ENCODE results near the gene STYXL1.

STYXL1 gene

DNA sequence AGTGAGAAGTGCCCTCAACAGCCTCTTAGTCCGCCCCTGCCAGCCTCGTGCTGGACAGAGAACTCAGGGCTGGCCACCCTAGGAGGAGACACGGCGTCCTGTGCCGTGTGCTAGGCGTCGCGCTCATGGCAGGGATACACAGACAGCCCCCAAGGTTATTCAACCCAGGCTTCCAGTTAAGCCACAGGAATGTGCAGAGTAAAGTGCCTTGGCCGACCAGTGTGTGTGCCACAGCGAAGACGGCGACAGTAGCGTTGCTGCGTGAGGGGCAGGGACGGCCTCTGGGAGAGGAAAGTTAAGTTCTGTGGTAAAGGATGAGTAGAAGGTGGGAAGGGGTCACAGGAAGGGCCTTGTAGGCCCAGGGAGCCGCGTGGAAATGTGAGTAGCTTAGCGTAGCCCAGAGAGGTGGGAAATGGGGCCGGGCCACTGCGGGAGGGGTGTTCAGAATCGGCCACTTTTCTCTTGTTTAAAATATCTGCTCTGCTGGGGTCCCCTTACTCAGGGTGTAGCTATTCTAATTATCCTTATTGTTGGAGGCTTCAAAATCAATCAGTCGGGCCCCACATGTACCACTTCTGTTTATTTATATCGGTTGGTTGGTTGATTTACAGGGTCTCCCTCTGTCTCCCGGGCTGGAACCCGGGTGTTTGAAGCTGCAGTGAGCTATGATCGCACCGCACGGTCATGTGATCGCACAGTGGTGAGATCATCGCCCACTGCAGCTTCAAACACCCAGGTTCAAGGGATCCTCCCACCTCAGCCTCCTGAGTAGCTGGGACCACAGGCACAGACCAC, 77.9 kb downstream of the STYXL1 start:
- no peaks in the 10 kb centered on the region for H3K9me3 ChIP-seq (ENCODE audit: insufficient read depth, low read length)
- H3K27me3 ChIP-seq (ENCODE audit: insufficient read depth, insufficient read length): no peaks in the 10 kb centered on the region
- H3K36me3 ChIP-seq (ENCODE audit: insufficient read depth, insufficient read length, low read length): peaks cover 44% of the 10 kb centered on the region
- no peak overlapping the region for H3K9ac ChIP-seq (ENCODE audit: insufficient read length, low read depth)
- H3K4me3 ChIP-seq (ENCODE audit: insufficient read length, low read depth): no peak overlapping the region
- H3K4me1 ChIP-seq (ENCODE audit: insufficient read depth, insufficient read length): peaks cover 5% of the 10 kb centered on the region
- TF ChIP-seq YY1 (IDR thresholded peaks at IDR 0.05; ENCODE audit: insufficient read depth, insufficient read length) (no peak), ZNF274 (IDR thresholded peaks at IDR 0.05; ENCODE audit: low read depth, low read length) (no peak)
- DNase-seq (ENCODE audit: low read depth, low spot score): no peak

DNA sequence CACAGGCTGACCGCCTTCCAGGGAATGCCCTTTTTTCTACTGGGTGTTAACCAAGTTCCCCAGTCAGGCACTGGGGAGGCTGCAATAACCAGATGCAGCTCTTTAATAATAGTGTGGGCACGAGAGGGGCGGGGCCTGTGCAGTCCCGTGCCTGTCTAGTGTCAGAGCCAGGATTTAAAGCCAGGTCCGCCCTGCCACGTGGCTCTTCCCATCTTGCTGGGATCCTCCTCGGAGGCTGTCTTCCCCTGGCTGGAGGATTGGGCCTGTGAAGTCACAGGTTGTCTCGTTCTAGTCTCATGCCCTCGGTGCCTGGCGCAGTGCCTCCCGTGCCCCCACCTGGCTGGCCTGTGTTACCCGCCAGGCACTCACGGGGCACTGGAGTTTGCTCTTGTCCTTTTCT, 78.6 kb downstream of the STYXL1 start:
- no peak for DNase-seq (ENCODE audit: low read depth, low spot score)
- Histone ChIP-seq H3K4me3 (ENCODE audit: insufficient read length, low read depth) (no peak overlapping the region), H3K27me3 (ENCODE audit: insufficient read depth, insufficient read length) (no peaks in the 10 kb centered on the region), H3K4me1 (ENCODE audit: insufficient read depth, insufficient read length) (peaks cover 5% of the 10 kb centered on the region), H3K36me3 (ENCODE audit: insufficient read depth, insufficient read length, low read length) (peaks cover 45% of the 10 kb centered on the region), H3K9me3 (ENCODE audit: insufficient read depth, low read length) (no peaks in the 10 kb centered on the region), H3K9ac (ENCODE audit: insufficient read length, low read depth) (no peak overlapping the region)
- TF ChIP-seq YY1 (IDR thresholded peaks at IDR 0.05; ENCODE audit: insufficient read depth, insufficient read length) (no peak), SUZ12 (IDR thresholded peaks at IDR 0.05; ENCODE audit: extremely low read depth, insufficient read depth, insufficient read length) (no peak), ZNF274 (IDR thresholded peaks at IDR 0.05; ENCODE audit: low read depth, low read length) (no peak)

DNA sequence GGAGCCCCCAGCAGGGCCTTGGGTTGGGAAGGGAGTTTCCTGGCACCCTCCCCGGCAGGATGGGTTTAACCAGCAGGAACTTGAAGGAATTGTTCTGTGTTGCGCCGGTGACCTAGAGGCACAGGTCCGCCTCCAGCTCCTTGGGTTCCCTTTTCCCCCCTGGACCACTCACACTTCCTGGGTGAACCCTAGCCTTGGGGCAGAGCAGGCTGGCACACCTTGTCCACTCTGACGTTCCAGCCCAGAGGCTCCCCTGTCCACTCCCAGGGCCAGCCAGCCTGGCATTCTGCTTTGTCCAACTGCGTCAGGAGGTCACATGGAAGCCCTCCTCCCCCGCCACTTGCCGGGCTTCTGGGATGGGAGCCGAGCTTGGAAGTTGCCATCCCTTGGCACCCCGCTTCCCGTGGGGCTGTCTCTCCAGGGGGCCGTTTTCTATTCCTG, 79.2 kb downstream of the STYXL1 start:
- DNase-seq (ENCODE audit: low read depth, low spot score): no peak
- H3K4me1 ChIP-seq (ENCODE audit: insufficient read depth, insufficient read length): peaks cover 5% of the 10 kb centered on the region
- peaks cover 42% of the 10 kb centered on the region for H3K36me3 ChIP-seq (ENCODE audit: insufficient read depth, insufficient read length, low read length)
- TF ChIP-seq SUZ12 (IDR thresholded peaks at IDR 0.05; ENCODE audit: extremely low read depth, insufficient read depth, insufficient read length) (no peak), YY1 (IDR thresholded peaks at IDR 0.05; ENCODE audit: insufficient read depth, insufficient read length) (no peak), ZNF274 (IDR thresholded peaks at IDR 0.05; ENCODE audit: low read depth, low read length) (no peak)
- H3K9ac ChIP-seq (ENCODE audit: insufficient read length, low read depth): no peak overlapping the region
- H3K9me3 ChIP-seq (ENCODE audit: insufficient read depth, low read length): no peaks in the 10 kb centered on the region
- no peaks in the 10 kb centered on the region for H3K27me3 ChIP-seq (ENCODE audit: insufficient read depth, insufficient read length)
- no peak overlapping the region for H3K4me3 ChIP-seq (ENCODE audit: insufficient read length, low read depth)

DNA sequence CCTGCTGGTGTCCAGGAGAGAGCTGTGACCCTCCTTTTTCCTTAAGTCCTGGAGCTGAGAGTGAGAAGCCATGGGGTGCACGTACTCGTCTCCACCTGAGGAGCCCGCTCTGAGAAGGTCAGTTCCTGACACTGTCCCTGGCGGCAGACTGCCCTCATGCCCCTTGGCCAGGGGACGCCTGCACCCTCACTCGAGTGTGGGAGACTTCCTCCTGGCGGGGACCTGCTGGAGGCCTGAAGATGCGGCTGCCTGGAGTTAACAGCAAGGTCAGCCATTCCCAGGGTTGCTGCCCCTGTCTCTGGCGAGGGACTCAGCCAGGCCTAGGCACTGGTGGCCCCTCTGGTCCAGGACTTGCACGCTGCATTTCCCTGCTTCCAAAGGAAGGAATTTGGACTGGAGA, 79.8 kb downstream of the STYXL1 start:
- Histone ChIP-seq H3K9me3 (ENCODE audit: insufficient read depth, low read length) (no peaks in the 10 kb centered on the region), H3K9ac (ENCODE audit: insufficient read length, low read depth) (no peak overlapping the region), H3K4me1 (ENCODE audit: insufficient read depth, insufficient read length) (peaks cover 5% of the 10 kb centered on the region), H3K27me3 (ENCODE audit: insufficient read depth, insufficient read length) (no peaks in the 10 kb centered on the region), H3K36me3 (ENCODE audit: insufficient read depth, insufficient read length, low read length) (peaks cover 41% of the 10 kb centered on the region), H3K4me3 (ENCODE audit: insufficient read length, low read depth) (no peak overlapping the region)
- no peak for DNase-seq (ENCODE audit: low read depth, low spot score)
- TF ChIP-seq YY1 (IDR thresholded peaks at IDR 0.05; ENCODE audit: insufficient read depth, insufficient read length) (no peak), ZNF274 (IDR thresholded peaks at IDR 0.05; ENCODE audit: low read depth, low read length) (no peak), SUZ12 (IDR thresholded peaks at IDR 0.05; ENCODE audit: extremely low read depth, insufficient read depth, insufficient read length) (no peak)

DNA sequence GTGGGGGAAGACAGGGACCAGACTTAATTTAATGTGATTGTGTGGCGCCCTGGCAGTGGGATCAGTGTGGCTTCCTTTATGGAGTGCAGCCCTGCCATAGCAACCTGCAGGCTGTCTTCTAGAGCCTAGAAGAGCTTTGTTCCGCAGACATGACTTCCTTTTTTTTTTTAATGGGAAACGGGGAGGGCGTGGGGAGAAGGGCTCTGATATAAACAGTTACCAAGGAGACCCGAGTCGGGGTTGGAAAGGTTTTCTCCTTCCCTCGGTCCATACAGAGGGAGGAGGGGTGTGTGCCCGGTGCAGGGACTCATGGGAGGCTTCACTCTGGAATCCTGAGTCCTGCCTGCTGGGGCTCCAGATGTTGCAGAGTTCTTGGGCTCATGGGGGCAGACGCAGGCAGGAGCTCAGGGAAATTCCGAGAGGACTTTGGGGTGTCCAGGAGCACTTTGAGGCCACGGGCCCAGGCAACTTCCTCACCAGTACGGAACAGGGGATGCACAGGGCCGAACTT, 80.3 kb downstream of the STYXL1 start:
- Histone ChIP-seq H3K9ac (ENCODE audit: insufficient read length, low read depth) (no peak overlapping the region), H3K27me3 (ENCODE audit: insufficient read depth, insufficient read length) (no peaks in the 10 kb centered on the region), H3K9me3 (ENCODE audit: insufficient read depth, low read length) (no peaks in the 10 kb centered on the region), H3K36me3 (ENCODE audit: insufficient read depth, insufficient read length, low read length) (peaks cover 46% of the 10 kb centered on the region), H3K4me1 (ENCODE audit: insufficient read depth, insufficient read length) (peaks cover 5% of the 10 kb centered on the region), H3K4me3 (ENCODE audit: insufficient read length, low read depth) (no peak overlapping the region)
- TF ChIP-seq ZNF274 (IDR thresholded peaks at IDR 0.05; ENCODE audit: low read depth, low read length) (no peak), YY1 (IDR thresholded peaks at IDR 0.05; ENCODE audit: insufficient read depth, insufficient read length) (no peak), SUZ12 (IDR thresholded peaks at IDR 0.05; ENCODE audit: extremely low read depth, insufficient read depth, insufficient read length) (no peak)
- DNase-seq (ENCODE audit: low read depth, low spot score): no peak

DNA sequence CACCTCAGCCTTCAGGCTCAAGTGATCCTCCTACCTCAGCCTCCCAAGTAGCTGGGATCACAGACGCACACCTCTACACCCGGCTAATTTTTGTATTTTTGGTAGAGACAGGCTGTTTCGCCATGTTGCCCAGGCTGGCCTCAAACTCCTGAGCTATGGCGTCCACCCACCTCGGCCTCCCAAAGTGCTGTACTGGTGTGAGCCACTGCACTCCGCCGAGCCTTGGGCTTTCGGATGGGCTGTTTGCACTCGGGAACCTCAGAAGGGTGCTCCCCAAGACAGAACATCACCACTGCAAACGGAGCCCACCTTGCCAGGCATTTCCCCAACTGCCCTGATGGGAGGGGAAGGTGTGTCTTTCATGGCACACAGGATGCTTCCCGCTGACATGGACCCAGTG, 80.7 kb downstream of the STYXL1 start:
- H3K9ac ChIP-seq (ENCODE audit: insufficient read length, low read depth): no peak overlapping the region
- no peaks in the 10 kb centered on the region for H3K27me3 ChIP-seq (ENCODE audit: insufficient read depth, insufficient read length)
- H3K4me3 ChIP-seq (ENCODE audit: insufficient read length, low read depth): no peak overlapping the region
- peaks cover 46% of the 10 kb centered on the region for H3K36me3 ChIP-seq (ENCODE audit: insufficient read depth, insufficient read length, low read length)
- TF ChIP-seq YY1 (IDR thresholded peaks at IDR 0.05; ENCODE audit: insufficient read depth, insufficient read length) (no peak), SUZ12 (IDR thresholded peaks at IDR 0.05; ENCODE audit: extremely low read depth, insufficient read depth, insufficient read length) (no peak), ZNF274 (IDR thresholded peaks at IDR 0.05; ENCODE audit: low read depth, low read length) (no peak)
- no peaks in the 10 kb centered on the region for H3K9me3 ChIP-seq (ENCODE audit: insufficient read depth, low read length)
- H3K4me1 ChIP-seq (ENCODE audit: insufficient read depth, insufficient read length): peaks cover 3% of the 10 kb centered on the region
- DNase-seq (ENCODE audit: low read depth, low spot score): no peak

DNA sequence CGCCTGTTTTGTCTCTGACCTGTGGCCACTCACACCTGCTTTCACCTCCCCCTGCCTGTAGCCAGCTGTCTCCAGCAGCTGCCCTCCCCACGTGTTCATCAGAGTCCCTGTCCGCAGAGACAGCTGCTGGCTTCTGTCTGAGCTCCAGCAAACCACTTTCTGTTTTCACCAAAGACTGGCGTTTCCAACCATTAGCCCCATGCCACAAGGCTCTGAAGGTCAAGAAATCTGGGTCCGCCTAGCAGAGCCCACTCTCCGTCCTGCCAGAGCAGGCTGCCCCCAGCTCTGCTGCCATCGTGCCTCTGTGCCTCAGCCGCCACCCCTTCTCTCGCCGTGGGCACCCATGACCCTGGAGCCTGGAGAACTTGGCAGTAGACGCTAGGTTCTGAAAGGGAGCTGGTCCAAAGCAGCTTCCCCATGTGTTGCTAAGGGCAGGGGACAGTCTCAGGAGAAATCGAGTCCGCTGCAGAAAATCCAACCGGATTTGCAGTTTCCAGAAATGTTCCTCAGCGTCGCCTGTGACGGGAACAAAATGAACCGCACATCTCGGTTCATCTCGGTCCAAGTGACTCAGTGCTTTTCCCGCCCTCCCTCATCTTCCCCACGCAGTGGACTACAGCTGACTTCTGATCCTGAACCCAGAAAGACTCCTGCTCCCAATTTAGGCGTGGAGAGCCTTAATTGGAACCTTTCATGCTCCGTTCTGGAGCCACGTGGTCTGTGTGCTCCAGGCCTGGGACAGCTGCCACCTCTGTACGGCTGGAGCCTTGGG, 81.4 kb downstream of the STYXL1 start:
- Histone ChIP-seq H3K9me3 (ENCODE audit: insufficient read depth, low read length) (no peaks in the 10 kb centered on the region), H3K27me3 (ENCODE audit: insufficient read depth, insufficient read length) (no peaks in the 10 kb centered on the region), H3K9ac (ENCODE audit: insufficient read length, low read depth) (no peak overlapping the region), H3K4me3 (ENCODE audit: insufficient read length, low read depth) (no peak overlapping the region), H3K36me3 (ENCODE audit: insufficient read depth, insufficient read length, low read length) (peaks cover 42% of the 10 kb centered on the region), H3K4me1 (ENCODE audit: insufficient read depth, insufficient read length) (no peaks in the 10 kb centered on the region)
- DNase-seq (ENCODE audit: low read depth, low spot score): no peak
- no peak for TF ChIP-seq SUZ12 (IDR thresholded peaks at IDR 0.05; ENCODE audit: extremely low read depth, insufficient read depth, insufficient read length)
- no peak for TF ChIP-seq ZNF274 (IDR thresholded peaks at IDR 0.05; ENCODE audit: low read depth, low read length)
- no peak for TF ChIP-seq YY1 (IDR thresholded peaks at IDR 0.05; ENCODE audit: insufficient read depth, insufficient read length)
